ENCODE data around the gene TBXA2R.
"Not testable (repeated sequence)": the region's sequence is repeated elsewhere in the genome, so short reads cannot be mapped to it uniquely, and the experiment has no call there.

The TBXA2R gene

DNA sequence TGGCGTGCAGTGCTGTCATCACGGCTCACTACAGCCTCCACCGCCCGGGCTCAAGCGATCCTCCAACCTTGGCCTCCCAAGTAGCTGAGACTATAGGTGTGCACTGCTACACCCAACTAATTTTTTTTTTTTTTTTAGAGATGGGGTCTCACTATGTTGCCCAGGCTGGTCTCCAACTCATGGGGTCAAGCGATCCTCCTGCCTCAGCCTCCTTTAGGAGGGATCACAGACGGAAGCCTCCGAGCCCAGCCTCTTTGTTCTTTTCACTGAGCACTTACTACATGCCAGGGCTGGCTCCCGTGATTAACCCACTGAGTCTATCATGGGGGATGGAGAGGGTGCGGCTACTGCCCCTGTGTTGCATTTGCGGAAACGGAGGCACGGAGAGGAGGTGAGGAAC, 32.8 kb upstream of the TBXA2R start:
- no peak for DNase-seq (ENCODE audit: low read depth, low spot score)

- no peak for DNase-seq (ENCODE audit: low read depth, low spot score)
These were observed 31.8 kb upstream of the TBXA2R start for GRCh38 chr19:3638208-3639193.

DNA sequence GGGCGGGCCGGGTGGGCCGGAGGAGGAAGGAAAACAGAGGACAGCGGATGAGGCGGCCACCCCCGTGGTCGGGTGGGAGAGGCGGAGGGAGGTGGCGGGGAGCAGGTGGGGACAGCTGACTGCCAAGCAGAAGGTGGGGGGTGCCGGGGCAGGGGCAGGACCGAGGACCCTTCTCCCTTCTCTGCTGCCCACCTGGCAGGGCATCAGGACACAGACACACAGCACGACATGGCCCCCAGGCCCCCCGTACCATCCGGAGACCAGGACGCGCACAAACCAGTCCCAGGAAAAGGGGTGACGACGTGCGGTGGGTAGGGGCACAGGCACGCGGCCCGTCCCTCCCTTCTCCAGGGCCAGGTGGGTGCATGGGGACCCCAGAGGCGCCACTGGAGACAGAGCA, 30.9 kb upstream of the TBXA2R start:
- no peak for DNase-seq (ENCODE audit: low read depth, low spot score)

- no peak for DNase-seq (ENCODE audit: low read depth, low spot score)
These were observed 30.3 kb upstream of the TBXA2R start for GRCh38 chr19:3636962-3637361.

GRCh38 chr19:3636506-3636905, 29.8 kb upstream of the TBXA2R start:
- DNase-seq (ENCODE audit: low read depth, low spot score), result no peak

- no peak for DNase-seq (ENCODE audit: low read depth, low spot score)
These were observed 27.9 kb upstream of the TBXA2R start for GRCh38 chr19:3634496-3635045.

GRCh38 chr19:3633559-3633988, 26.9 kb upstream of the TBXA2R start:
- no peak for DNase-seq (ENCODE audit: low read depth, low spot score)

DNA sequence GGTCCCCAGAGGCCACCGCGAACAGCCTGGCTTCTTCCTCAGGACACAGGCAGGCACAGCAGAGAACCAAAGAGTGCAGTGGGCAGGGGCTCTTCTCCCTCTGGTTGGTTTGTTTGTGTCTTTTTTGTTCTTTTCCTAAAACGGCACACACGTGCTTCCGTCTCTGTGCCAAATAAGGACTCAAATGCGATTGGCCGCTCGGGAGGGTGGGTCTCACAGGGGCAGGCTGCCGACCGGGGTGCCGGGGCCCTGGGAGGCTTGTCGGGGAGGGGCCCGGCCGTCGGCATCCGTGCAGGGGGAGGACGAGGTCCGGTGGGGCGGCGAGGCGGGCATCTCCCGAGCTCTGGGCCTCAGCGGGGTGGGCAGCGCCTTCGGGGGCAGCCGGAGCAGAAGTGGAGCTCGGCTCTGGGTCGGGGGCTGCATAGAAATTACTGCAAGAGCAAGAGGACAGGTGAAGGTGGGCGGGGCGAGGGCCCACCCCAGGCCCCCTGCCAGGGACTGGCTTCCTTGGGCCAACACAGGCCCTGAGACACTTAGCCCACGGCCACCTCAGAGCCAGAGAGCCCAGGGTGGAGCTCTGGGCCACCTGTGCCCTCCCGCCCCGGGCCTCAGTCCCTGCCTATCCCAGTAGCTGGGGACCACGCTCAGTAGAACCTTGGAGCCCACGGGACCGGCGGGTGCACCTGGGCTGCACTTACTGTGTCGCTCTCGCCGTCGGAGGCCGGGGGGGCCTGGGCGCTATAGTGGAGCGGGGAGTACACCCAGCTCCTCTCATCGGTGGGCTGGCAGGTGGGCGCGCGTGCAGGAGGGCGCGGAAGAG, 26.3 kb upstream of the TBXA2R start:
- DNase-seq (ENCODE audit: low read depth, low spot score), result no peak

- DNase-seq (ENCODE audit: low read depth, low spot score), result no peak
These were observed 25.4 kb upstream of the TBXA2R start for GRCh38 chr19:3632098-3632497.

GRCh38 chr19:3631053-3631861, 24.6 kb upstream of the TBXA2R start:
- no peak for DNase-seq (ENCODE audit: low read depth, low spot score)

DNA sequence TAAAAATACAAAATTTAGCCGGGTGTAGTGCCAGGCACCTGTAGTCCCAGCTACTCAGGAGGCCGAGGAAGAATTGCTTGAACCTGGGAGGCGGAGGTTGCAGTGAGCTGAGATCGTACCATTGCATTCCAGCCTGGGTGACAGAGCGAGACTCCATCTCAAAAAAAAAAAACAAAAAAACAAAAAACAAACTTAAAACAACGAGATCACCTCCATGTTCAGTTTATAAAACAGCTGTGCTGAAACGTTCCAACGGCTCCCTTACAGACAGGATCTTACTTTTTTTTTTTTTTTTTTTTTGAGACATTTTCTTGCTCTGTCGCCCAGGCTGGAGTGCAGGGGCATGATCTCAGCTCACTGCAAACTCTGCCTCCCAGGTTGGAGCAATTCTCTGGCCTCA, 22.1 kb upstream of the TBXA2R start:
- not testable (repeated sequence) for DNase-seq (ENCODE audit: low read depth, low spot score)

GRCh38 chr19:3627351-3627723, 20.7 kb upstream of the TBXA2R start:
- no peak for DNase-seq (ENCODE audit: low read depth, low spot score)

DNA sequence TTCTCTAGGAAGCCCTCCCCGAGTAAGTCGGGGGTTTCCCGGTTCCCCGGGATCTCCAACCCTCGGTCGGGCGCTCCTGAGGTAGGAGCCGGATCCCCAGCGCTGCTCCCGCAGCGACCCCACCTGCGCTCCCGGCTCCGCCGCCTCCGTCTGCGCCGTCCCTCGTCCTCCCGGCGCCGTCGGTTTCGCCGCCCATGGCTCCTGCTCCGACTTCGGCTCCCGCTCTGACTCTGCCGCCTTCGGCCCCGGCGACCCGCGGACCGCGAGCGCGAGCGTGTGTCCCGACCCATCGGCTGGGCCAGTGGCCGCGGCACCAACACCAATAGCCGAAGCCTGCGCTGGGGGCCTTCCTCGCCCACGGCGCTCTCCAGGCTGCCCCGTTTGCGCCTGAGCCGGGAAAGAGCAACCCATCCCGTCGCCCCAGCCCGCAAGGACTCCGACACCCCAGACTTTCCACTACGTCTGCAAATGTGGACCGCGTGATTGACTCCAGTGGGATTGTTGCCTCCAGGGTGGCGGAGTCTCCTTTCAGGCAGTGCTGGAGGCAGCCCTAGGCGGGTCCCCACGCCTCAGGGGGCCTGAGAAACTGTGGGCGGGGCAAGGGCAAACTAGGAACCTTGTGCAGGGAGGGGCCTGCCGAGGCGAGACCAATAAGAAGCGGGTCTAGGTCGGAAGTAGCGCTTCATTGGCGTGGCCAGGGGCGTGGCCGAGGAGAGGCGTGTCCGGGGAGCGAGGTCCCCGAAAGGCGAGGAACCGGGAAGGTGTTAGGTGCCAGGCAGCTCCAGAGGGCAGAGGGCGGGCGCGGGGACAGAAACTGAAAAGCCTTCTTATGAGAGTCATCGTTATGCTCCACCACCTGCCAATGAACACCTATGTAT, 20.0 kb upstream of the TBXA2R start, which contains the start of gene CACTIN:
Gene CACTIN, minus strand, starts transcription at position 318 of the 878 bp plus-strand sequence. Its CDS starts 28 bp downstream, at position 290.
- peak; percentile 99 for DNase-seq (ENCODE audit: low read depth, low spot score)

DNA sequence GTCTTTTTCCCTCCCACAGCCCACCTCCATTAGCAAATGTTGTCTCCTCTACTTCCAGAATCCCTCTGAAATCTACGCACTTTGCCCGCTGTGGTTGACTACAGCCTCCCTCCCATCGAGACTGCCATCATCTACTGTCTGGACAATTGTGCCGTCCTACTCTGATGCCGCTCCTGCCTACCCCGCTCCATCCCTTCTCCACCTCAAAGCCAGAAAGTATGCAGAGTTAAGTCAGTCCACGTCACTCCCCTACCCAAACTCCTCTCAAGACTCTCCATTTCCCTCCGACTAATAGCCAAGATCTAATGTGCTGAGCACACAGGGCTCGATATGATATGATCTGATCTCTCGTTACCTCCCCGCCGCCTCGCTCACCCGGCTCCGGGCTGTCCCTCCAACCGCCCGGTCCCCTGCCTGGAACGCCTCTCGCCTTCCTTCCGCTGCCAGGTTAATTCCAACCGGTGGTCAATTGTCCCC, 19.4 kb upstream of the TBXA2R start:
- DNase-seq (ENCODE audit: low read depth, low spot score), result no peak

GRCh38 chr19:3623716-3624115, 17.0 kb upstream of the TBXA2R start:
- DNase-seq (ENCODE audit: low read depth, low spot score), result no peak

DNA sequence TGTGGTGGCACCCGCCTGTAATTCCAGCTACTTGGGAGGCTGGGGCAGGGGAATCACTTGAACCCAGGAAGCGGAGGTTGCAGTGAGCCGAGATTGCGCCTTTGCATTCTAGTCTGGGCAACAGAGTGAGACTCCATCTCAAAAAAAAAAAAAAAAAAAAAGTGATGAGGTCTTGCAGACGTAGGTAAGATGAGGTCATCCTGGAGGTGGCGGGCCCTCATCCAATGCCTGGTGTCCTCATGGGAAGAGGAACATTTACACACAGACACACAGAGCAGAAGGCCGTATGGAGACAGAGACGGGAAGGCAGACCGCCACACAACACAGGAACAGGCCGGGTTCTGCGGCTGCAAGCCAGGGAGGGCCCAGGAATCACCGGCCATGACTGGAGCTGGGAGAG, 15.5 kb upstream of the TBXA2R start:
- no peak for DNase-seq (ENCODE audit: low read depth, low spot score)

GRCh38 chr19:3621689-3622088, 15.0 kb upstream of the TBXA2R start:
- no peak for DNase-seq (ENCODE audit: low read depth, low spot score)

DNA sequence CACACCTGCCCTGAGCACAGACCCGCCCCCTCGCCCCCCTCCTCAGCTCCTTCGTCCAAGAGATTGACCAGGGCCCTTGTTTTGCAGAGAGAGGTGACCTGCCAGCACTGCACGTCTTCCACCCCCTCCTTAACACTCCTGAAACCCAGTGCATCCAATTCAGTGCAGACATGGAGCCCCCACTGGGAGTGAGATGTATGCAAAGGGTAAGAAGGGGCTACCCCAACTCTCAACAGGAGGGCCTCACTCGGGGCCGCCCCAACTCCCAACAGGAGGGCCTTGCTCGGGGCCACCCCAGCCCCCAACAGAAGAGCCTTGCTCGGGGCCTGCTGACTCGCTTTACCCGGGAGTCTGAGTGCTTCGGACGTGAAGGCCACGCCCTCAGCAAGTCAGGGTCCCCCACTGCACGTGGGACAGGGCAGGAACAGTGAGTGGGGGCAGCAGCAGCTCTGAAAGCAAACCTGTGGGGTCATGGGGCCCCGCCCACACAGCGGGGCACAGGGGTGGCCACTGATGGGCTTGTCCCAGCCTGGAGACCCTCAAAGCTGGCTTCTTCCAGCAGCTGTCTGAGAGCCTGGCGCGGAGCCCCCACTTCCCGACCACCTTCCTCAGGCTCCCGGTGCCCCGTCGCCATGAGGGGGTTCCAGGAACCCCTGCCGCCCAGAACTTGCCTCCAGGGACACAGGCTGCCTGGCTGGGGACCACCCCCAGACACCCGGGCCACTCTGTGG, 14.3 kb upstream of the TBXA2R start:
- DNase-seq (ENCODE audit: low read depth, low spot score), result no peak

DNA sequence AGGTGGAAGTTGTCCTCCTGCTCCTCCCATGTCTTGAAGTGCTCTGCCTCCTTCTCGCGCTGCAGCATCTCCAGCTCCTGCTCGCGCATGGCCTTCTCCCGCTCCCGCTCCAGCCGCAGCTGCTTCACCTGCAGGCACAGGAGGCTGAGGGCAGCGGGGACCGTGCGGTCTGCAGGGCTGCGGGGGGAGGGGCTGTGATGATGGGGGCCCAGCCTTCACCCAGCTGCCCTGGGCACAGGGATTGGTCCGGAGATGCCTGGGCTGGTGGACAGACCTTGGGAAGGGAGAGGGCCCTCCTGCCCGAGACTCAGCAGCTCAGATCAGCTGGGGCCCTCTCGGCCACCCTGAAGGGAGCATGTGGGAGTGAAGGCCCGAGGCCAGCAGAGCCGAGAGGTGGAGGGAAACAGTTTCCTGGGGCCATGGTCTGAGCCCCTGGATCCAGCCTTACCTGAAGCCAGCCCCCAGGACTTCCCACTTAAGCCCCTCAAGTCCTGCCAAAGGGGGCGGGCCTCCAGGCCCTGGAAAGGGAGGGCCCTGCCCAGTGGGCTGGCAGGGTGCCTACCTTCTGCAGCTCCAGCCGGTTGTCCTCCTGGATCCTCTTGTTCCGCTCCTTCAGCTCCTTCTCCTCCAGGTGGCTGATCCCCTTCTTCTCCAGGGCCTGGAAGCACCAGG, 13.6 kb upstream of the TBXA2R start:
- no peak for DNase-seq (ENCODE audit: low read depth, low spot score)
